GM12878 (cell line): ENCODE measurements around the gene LGI4. TPM values are rescaled to one million over a fixed set of nuclear protein-coding genes. Genes with fewer than 3 reads are reported as not detected.

Experiments used
- ATAC-seq: fragments of 200-7000 bp; cut with Tn5 transposase; 3 replicates; pipeline ENCODE4 v1.9.1; 2020; ENCODE audit warnings: mild to moderate bottlenecking, moderate library complexity
- BruUV-seq: library from RNA; stranded (reverse); fragments of 400-500 nt; replicated peaks from 2 replicates; lab custom pipeline; 2021; lab: Mats Ljungman, UMichigan
- CTCF ChIA-PET: fragments of 300-600 bp; sonication (Branson Sonifier 250); formaldehyde crosslinking; extraction: SDS; loops from one replicate; lab custom pipeline; 2021; ENCODE audit warnings: inconsistent platforms; lab: Yijun Ruan, JAX
- POLR2A ChIA-PET: fragments of 350-600 bp; formaldehyde crosslinking; extraction: SDS; loops from one replicate; lab custom pipeline; 2021; ENCODE audit warnings: inconsistent platforms; lab: Charles Lee
- RAD21 ChIA-PET: fragments of 300-600 bp; sonication (Branson Sonifier 250); formaldehyde crosslinking; loops from one replicate; lab custom pipeline; 2023; ENCODE audit warnings: antibody characterized with exemption; ENCODE audit not compliant: unreplicated experiment; lab: Charles Lee
- SMC1A ChIA-PET: fragments of 300-600 bp; sonication (Branson Sonifier 250); formaldehyde crosslinking; loops from one replicate; lab custom pipeline; 2023; ENCODE audit not compliant: unreplicated experiment, uncharacterized antibody; lab: Charles Lee
- DNase-seq: peaks from one replicate; pipeline ENCODE4 v3.0.0-alpha.2; 2011; ENCODE audit warnings: low read depth, low spot score
- FAIRE-seq: peaks from 3 replicates; lab custom pipeline; 2011; peaks lifted over from hg19 to GRCh38; lab: Jason Lieb, UNC
- H2AFZ ChIP-seq: 2 replicates; pipeline ENCODE4 v1.6.0; 2011; ENCODE audit warnings: low read depth, low read length, control low read depth; ENCODE audit not compliant: control insufficient read depth
- H3K27ac ChIP-seq: 2 replicates; pipeline ENCODE4 v1.5.1; 2011; ENCODE audit warnings: control low read depth; ENCODE audit not compliant: control insufficient read depth, insufficient read depth
- H3K27me3 ChIP-seq, 2 experiments: replicated peaks in 1 of 2; 2 replicates each; pipeline versions ENCODE4 v1.6.0 to v1.6.1; 2011; ENCODE audit warnings: low read length in 1 of 2; ENCODE audit not compliant: control insufficient read depth in 2 of 2, insufficient read depth in 2 of 2
- H3K36me3 ChIP-seq, 2 experiments: 2 replicates each; pipeline ENCODE4 v1.5.1; 2011; ENCODE audit warnings: low read length in 1 of 2; ENCODE audit not compliant: control insufficient read depth in 2 of 2, insufficient read depth in 2 of 2
- H3K4me1 ChIP-seq: 2 replicates; pipeline ENCODE4 v1.6.1; 2011; ENCODE audit warnings: mild to moderate bottlenecking, low read length, moderate library complexity, mixed read lengths; ENCODE audit not compliant: control insufficient read depth, insufficient read depth
- H3K4me2 ChIP-seq: 2 replicates; pipeline ENCODE4 v1.6.0; 2011; ENCODE audit warnings: control low read depth; ENCODE audit not compliant: control insufficient read depth, insufficient read depth
- H3K4me3 ChIP-seq: fragments of 200-600 bp; sonication (generic); 2 replicates; pipeline ENCODE4 v1.5.1; 2016
- H3K79me2 ChIP-seq: 2 replicates; pipeline ENCODE4 v1.6.0; 2011; ENCODE audit warnings: low read length; ENCODE audit not compliant: control insufficient read depth, insufficient read depth
- H3K9ac ChIP-seq: 2 replicates; pipeline ENCODE4 v1.8.0; 2011; ENCODE audit warnings: low read length, control low read depth, mixed read lengths; ENCODE audit not compliant: control insufficient read depth, insufficient read depth
- H3K9me3 ChIP-seq: replicated peaks from 3 replicates; pipeline ENCODE4 v1.5.1; 2011; ENCODE audit warnings: mild to moderate bottlenecking, low read length; ENCODE audit not compliant: control insufficient read depth, insufficient read depth
- H4K20me1 ChIP-seq: 2 replicates; pipeline ENCODE4 v1.6.0; 2011; ENCODE audit not compliant: control insufficient read depth, insufficient read depth
- BCL11A ChIP-seq: IDR thresholded peaks from 2 replicates; pipeline ENCODE4 v1.6.1; 2011; ENCODE audit warnings: low read depth, low read length
- BHLHE40 ChIP-seq, 2 experiments: fragments of 450-650 bp in 1 of 2; IDR thresholded peaks; 2 replicates each; pipeline ENCODE4 v1.6.1; 2011 to 2017; ENCODE audit warnings: low read depth in 2 of 2, borderline replicate concordance in 1 of 2, improper control_type of control experiment in 1 of 2, low read length in 1 of 2, mild to moderate bottlenecking in 1 of 2
- CHD4 ChIP-seq: fragments of 200-600 bp; sonication (generic); IDR thresholded peaks from 2 replicates; pipeline ENCODE4 v1.6.1; 2016; ENCODE audit warnings: mild to moderate bottlenecking
- ELK1 ChIP-seq: IDR thresholded peaks from 2 replicates; pipeline ENCODE4 v1.6.1; 2012; ENCODE audit warnings: low read depth, low read length, improper control_type of control experiment
- HDAC2 ChIP-seq: fragments of 200-600 bp; sonication (generic); IDR thresholded peaks from 2 replicates; pipeline ENCODE4 v1.6.1; 2017
- IRF4 ChIP-seq: IDR thresholded peaks from 2 replicates; pipeline ENCODE4 v1.6.1; 2011; ENCODE audit warnings: low read depth, low read length
- JUND ChIP-seq: IDR thresholded peaks from 2 replicates; pipeline ENCODE4 v1.6.1; 2012; ENCODE audit warnings: low read depth, mild to moderate bottlenecking, low read length, improper control_type of control experiment, moderate library complexity
- KDM1A ChIP-seq: fragments of 200-600 bp; sonication (generic); IDR thresholded peaks from 2 replicates; pipeline ENCODE4 v1.6.1; 2016; ENCODE audit warnings: borderline replicate concordance
- MYC ChIP-seq: IDR thresholded peaks from 2 replicates; pipeline ENCODE4 v1.6.1; 2011; ENCODE audit warnings: mild to moderate bottlenecking, low read length, moderate library complexity, inconsistent platforms; ENCODE audit not compliant: insufficient read depth, insufficient replicate concordance, insufficient read length, severe bottlenecking
- NKRF ChIP-seq: fragments of 450-650 bp; conservative IDR thresholded peaks from 2 replicates; pipeline ENCODE4 v1.6.1; 2017; ENCODE audit warnings: mild to moderate bottlenecking, moderate library complexity
- POLR2AphosphoS5 ChIP-seq: IDR thresholded peaks from 2 replicates; pipeline ENCODE4 v1.6.1; 2011; ENCODE audit warnings: mild to moderate bottlenecking, low read length, inconsistent platforms
- STAT1 ChIP-seq: fragments of 450-650 bp; conservative IDR thresholded peaks from 2 replicates; pipeline ENCODE4 v1.6.1; 2014; ENCODE audit warnings: antibody characterized with exemption, mild to moderate bottlenecking
- TAF1 ChIP-seq: IDR thresholded peaks from 2 replicates; pipeline ENCODE4 v1.6.1; 2011; ENCODE audit warnings: mild to moderate bottlenecking, low read depth, low read length, borderline replicate concordance
- ZBED1 ChIP-seq: IDR thresholded peaks from 2 replicates; pipeline ENCODE4 v1.6.1; 2016; ENCODE audit warnings: borderline replicate concordance
- ZNF687 ChIP-seq: fragments of 450-650 bp; IDR thresholded peaks from 2 replicates; pipeline ENCODE4 v1.6.1; 2017; ENCODE audit warnings: mild to moderate bottlenecking, moderate library complexity
- WGBS: methylation state at CpG from one replicate; pipeline ENCODE4 v1.1.6; 2016; ENCODE audit warnings: low lambda C conversion rate; ENCODE audit not compliant: insufficient replicate concordance, insufficient coverage; ENCODE audit errors: missing lambda C conversion rate; 5-methylcytosine and 5-hydroxymethylcytosine counted together
- in situ Hi-C: fragments of 300-500 bp; cut with MboI; formaldehyde crosslinking; loops from 9 replicates; pipeline ENCODE4 v1.14.3; 2018; ENCODE audit warnings: mixed read lengths
- intact Hi-C: fragments of 100-400 bp; cut with micrococcal nuclease; formaldehyde crosslinking; loops from one replicate; pipeline ENCODE4 v1.14.2; 2022; ENCODE audit not compliant: unreplicated experiment
- polyA plus RNA-seq, 11 experiments: library from polyadenylated mRNA; depleted of rRNA in 4 of 11; unstranded in 6 of 11; stranded (reverse) in 5 of 11; fragments of >200 nt; fragmentation: Nextera tagmentation in 4 of 11; fragmentation: Illumina TruSeq in 1 of 11; extraction: Ambion mirVana in 4 of 11; extraction: Trizol in 1 of 11; gene quantifications; 1 replicate in 1 of 11; 2 replicates in 10 of 11; pipeline versions ENCODE4 v1.2.1 to v1.2.3, GENCODE V29; 2011 to 2016; ENCODE audit warnings: inconsistent platforms in 2 of 11, missing spikeins in 2 of 11, low read depth in 1 of 11
- total RNA-seq, 4 experiments: library from RNA; depleted of rRNA in 3 of 4; stranded (reverse); fragments of >200 nt in 3 of 4; fragmentation: Illumina TruSeq in 1 of 4; extraction: Trizol in 1 of 4; gene quantifications; 2 replicates each; pipeline versions ENCODE4 v1.2.1 to v1.2.3, GENCODE V29; 2013 to 2021

LGI4 gene
- total and polyA plus RNA-seq, 10 of the 15 experiments (the other 5 are each of a cell fraction or from before 2014, with no cell fraction given): 0.11 TPM; not detected in 9

GRCh38 chr19:35075202-35076025 is 59.4 kb downstream of the LGI4 start:
- Histone ChIP-seq H3K9ac (no peak overlapping the region), H3K4me2 (no peak overlapping the region), H3K79me2 (no peaks in the 10 kb centered on the region), H3K4me3 (no peak overlapping the region), H3K9me3 (no peaks in the 10 kb centered on the region; the same call in 2 of the 3 replicates), H3K27me3 (peaks cover 0 to 1% of the 10 kb centered on the region in 2 experiments; a peak in 1 of 4 replicates), H4K20me1 (no peaks in the 10 kb centered on the region), H2AFZ (no peak overlapping the region), H3K27ac (no peak overlapping the region), H3K36me3 (no peaks in the 10 kb centered on the region), H3K4me1 (no peaks in the 10 kb centered on the region)
- ChIA-PET CTCF (no interaction called here), SMC1A (no interaction called here), POLR2A (interaction anchor here (1.0 kb wide), 1 partner anchor 139 kb away, joined by 4 read pairs; no protein-coding TSS in a partner anchor), RAD21 (no interaction called here)
- no peak for DNase-seq
- WGBS: 41% methylated on average over 21 of the region's 21 CpGs
- FAIRE-seq: no peak
- intact Hi-C loops (no loop called here), in situ Hi-C loops (no loop called here)
- no peak for ATAC-seq
- BruUV-seq: no TSS peak
- TF ChIP-seq IRF4 (no peak), JUND (no peak), ELK1 (no peak), ZNF687 (no peak), HDAC2 (no peak), CHD4 (no peak), BHLHE40 (IDR thresholded peaks at IDR 0.05; ENCODE audit: borderline replicate concordance in 1 of 2, low read depth in 2 of 2, low read length in 1 of 2) (no peak), KDM1A (no peak), NKRF (no peak), POLR2AphosphoS5 (no peak), ZBED1 (no peak), TAF1 (no peak), BCL11A (no peak), MYC (no peak), STAT1 (no peak)
